HepG2 (cell line): ENCODE data around the gene PRKCE. TPM values are rescaled to one million over a fixed set of nuclear protein-coding genes. Genes with fewer than 3 reads are reported as not detected.
"Not testable (repeated sequence)": the region's sequence is repeated elsewhere in the genome, so short reads cannot be mapped to it uniquely, and the experiment has no call there.

Source experiments
- ATAC-seq: fragments of 200-7000 bp; cut with Tn5 transposase; 3 replicates; pipeline ENCODE4 v1.9.1; 2020; ENCODE audit warnings: mild to moderate bottlenecking, moderate library complexity
- BruUV-seq: library from RNA; stranded (reverse); fragments of 400-500 nt; replicated peaks from 2 replicates; lab custom pipeline; 2021; lab: Mats Ljungman, UMichigan
- CTCF ChIA-PET: fragments of 300-600 bp; formaldehyde crosslinking; extraction: SDS; loops from one replicate; lab custom pipeline; 2021; ENCODE audit warnings: low total read pairs, inconsistent platforms, low intra/inter-chr PET ratio; lab: Yijun Ruan, JAX
- POLR2A ChIA-PET: fragments of 350-600 bp; sonication (Branson Sonifier 250); formaldehyde crosslinking; loops from one replicate; lab custom pipeline; 2020; ENCODE audit warnings: antibody characterized with exemption, inconsistent platforms; lab: Yijun Ruan, JAX
- DNase-seq: peaks from one replicate; pipeline ENCODE4 v3.0.0-alpha.2; 2015; ENCODE audit warnings: low spot score
- FAIRE-seq: peaks from 3 replicates; lab custom pipeline; 2011; peaks lifted over from hg19 to GRCh38; lab: Jason Lieb, UNC
- H2AFZ ChIP-seq: one replicate; pipeline ENCODE4 v1.6.1; 2011; ENCODE audit warnings: low read length, inconsistent platforms
- H3K27ac ChIP-seq: fragments of 300-600 bp; 3 replicates; pipeline ENCODE4 v1.8.0; 2011; ENCODE audit warnings: mixed run types, mild to moderate bottlenecking, mixed read lengths, low read length, inconsistent platforms; ENCODE audit not compliant: insufficient read depth; ENCODE audit errors: extremely low read length
- H3K27me3 ChIP-seq, 2 experiments: fragments of 200-600 bp in 1 of 2; 2 replicates in 1 of 2; 3 replicates in 1 of 2; pipeline versions ENCODE4 v1.6.0 to v1.8.0; 2011; ENCODE audit warnings: low read length in 2 of 2, mild to moderate bottlenecking in 2 of 2, moderate library complexity in 2 of 2, inconsistent platforms in 1 of 2; ENCODE audit not compliant: insufficient read depth in 2 of 2, control insufficient read depth in 1 of 2
- H3K36me3 ChIP-seq, 2 experiments: fragments of 200-600 bp in 1 of 2; replicated peaks in 1 of 2; 2 replicates in 1 of 2; 3 replicates in 1 of 2; pipeline versions ENCODE4 v1.5.1 to v1.8.0; 2011; ENCODE audit warnings: low read length in 2 of 2, inconsistent platforms in 1 of 2; ENCODE audit not compliant: insufficient read depth in 2 of 2, control insufficient read depth in 1 of 2
- H3K4me1 ChIP-seq: 2 replicates; pipeline ENCODE4 v1.5.1; 2012; ENCODE audit warnings: low read length, inconsistent platforms; ENCODE audit not compliant: insufficient read depth
- H3K4me2 ChIP-seq: 2 replicates; pipeline ENCODE4 v1.6.0; 2011; ENCODE audit warnings: low read depth, low read length, inconsistent platforms
- H3K4me3 ChIP-seq, 3 experiments: fragments of 200-600 bp in 1 of 3; sonication (generic), shearing (Covaris generic) in 1 of 3; replicated peaks in 1 of 3; 2 replicates each; pipeline ENCODE4 v1.5.1; 2011 to 2016; ENCODE audit warnings: low read length in 3 of 3, inconsistent platforms in 2 of 3, low read depth in 2 of 3, mild to moderate bottlenecking in 2 of 3, control low read depth in 1 of 3, mixed read lengths in 1 of 3; ENCODE audit not compliant: insufficient read depth in 1 of 3
- H3K79me2 ChIP-seq: one replicate; pipeline ENCODE4 v1.6.1; 2011; ENCODE audit warnings: low read length, inconsistent platforms; ENCODE audit not compliant: insufficient read depth
- H3K9ac ChIP-seq: 2 replicates; pipeline ENCODE4 v1.6.0; 2011; ENCODE audit warnings: mild to moderate bottlenecking, low read depth, low read length, inconsistent platforms; ENCODE audit not compliant: insufficient read depth
- H3K9me3 ChIP-seq: 2 replicates; pipeline ENCODE4 v1.5.1; 2012; ENCODE audit warnings: mild to moderate bottlenecking, low read length
- H4K20me1 ChIP-seq: 2 replicates; pipeline ENCODE4 v1.6.0; 2011; ENCODE audit warnings: inconsistent platforms, mild to moderate bottlenecking, low read length, moderate library complexity; ENCODE audit not compliant: insufficient read depth
- ATF1 ChIP-seq: IDR thresholded peaks from 2 replicates; pipeline ENCODE4 v1.6.1; 2016; ENCODE audit warnings: mild to moderate bottlenecking, control low read depth
- GATA4 ChIP-seq: sonication (generic); IDR thresholded peaks from 2 replicates; pipeline ENCODE4 v1.6.1; 2016; ENCODE audit warnings: antibody characterized with exemption, low read depth, borderline replicate concordance
- KDM4B ChIP-seq: sonication (generic); formaldehyde crosslinking; IDR thresholded peaks from 2 replicates; pipeline ENCODE4 v1.4.0; 2020; ENCODE audit warnings: missing genetic modification reagents
- ZGPAT ChIP-seq: IDR thresholded peaks from 2 replicates; pipeline ENCODE4 v1.6.1; 2016; ENCODE audit warnings: mild to moderate bottlenecking
- ZNF225 ChIP-seq: sonication (generic); formaldehyde crosslinking; IDR thresholded peaks from 2 replicates; pipeline ENCODE4 v1.4.0; 2020; ENCODE audit warnings: mild to moderate bottlenecking, missing genetic modification reagents
- ZNF512 ChIP-seq: sonication (generic); formaldehyde crosslinking; IDR thresholded peaks from 2 replicates; pipeline ENCODE4 v1.4.0; 2020; ENCODE audit warnings: mild to moderate bottlenecking, missing genetic modification reagents
- WGBS: methylation state at CpG from one replicate; pipeline ENCODE4 v1.1.6; 2017; ENCODE audit warnings: low lambda C conversion rate; 5-methylcytosine and 5-hydroxymethylcytosine counted together
- in situ Hi-C: cut with HindIII; loops from 2 replicates; pipeline ENCODE4 v1.10.0; 2017; ENCODE audit warnings: low pct_unique_long_range_greater_than_20kb; ENCODE audit not compliant: extremely low pct_ligation_motif_present
- intact Hi-C: fragments of 100-400 bp; cut with micrococcal nuclease; formaldehyde crosslinking; loops from one replicate; pipeline ENCODE4 v1.10.0; 2022; ENCODE audit not compliant: unreplicated experiment
- polyA plus RNA-seq, 8 experiments: library from polyadenylated mRNA; depleted of rRNA in 3 of 8; stranded (reverse) in 7 of 8; unstranded in 1 of 8; fragments of >200 nt; fragmentation: Illumina TruSeq in 4 of 8; extraction: Trizol in 4 of 8; gene quantifications; 2 replicates each; pipeline versions ENCODE4 v1.2.1 to v1.2.3, GENCODE V29; 2011 to 2016; ENCODE audit warnings: low read depth in 4 of 8, missing spikeins in 1 of 8, mixed read lengths in 1 of 8; ENCODE audit not compliant: insufficient read depth in 1 of 8
- total RNA-seq, 5 experiments: library from RNA; depleted of rRNA; stranded (reverse); fragments of >200 nt; fragmentation: Illumina TruSeq; extraction: Trizol; gene quantifications; 2 replicates each; pipeline ENCODE4 v1.2.3, GENCODE V29; 2016; ENCODE audit warnings: low read depth in 1 of 5

The PRKCE gene
- total and polyA plus RNA-seq, 2 of the 13 experiments (the other 11 are each of a cell fraction or from before 2014, with no cell fraction given), result 1.0 to 3.9 TPM

GRCh38 chr2:46202987-46203386 is 551.5 kb downstream of the PRKCE start (continued):
- TF ChIP-seq ZNF512 (CRISPR knock-in tag) (no peak), ZNF225 (no peak), ZGPAT (CRISPR knock-in tag) (no peak), GATA4 (no peak), KDM4B (CRISPR knock-in tag) (no peak), ATF1 (CRISPR knock-in tag) (no peak)

DNA sequence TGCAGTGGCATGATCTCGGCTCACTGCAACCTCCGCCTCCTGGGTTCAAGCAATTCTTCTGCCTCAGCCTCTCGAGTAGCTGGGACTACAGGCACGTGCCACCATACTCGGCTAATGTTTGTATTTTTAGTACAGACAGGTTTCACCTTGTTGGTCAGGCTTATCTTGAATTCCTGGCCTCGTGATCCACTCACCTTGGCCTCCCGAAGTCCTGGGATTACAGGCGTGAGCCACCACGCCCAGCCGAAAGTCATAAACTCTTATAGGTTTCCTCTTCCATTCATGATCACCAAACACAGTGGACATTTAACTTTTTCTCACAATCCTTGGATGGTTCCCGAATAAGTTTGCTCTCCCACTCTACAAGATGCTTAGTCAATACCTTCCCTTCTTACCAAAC is 552.2 kb downstream of the PRKCE start:
- H2AFZ ChIP-seq, H3K4me3 ChIP-seq, H3K79me2 ChIP-seq, H4K20me1 ChIP-seq, H3K4me2 ChIP-seq, BruUV-seq, FAIRE-seq, ATAC-seq, CTCF ChIA-PET, H3K9me3 ChIP-seq, in situ Hi-C loops, H3K36me3 ChIP-seq, H3K27ac ChIP-seq, POLR2A ChIA-PET, H3K9ac ChIP-seq, H3K4me1 ChIP-seq, DNase-seq, intact Hi-C loops: not testable (repeated sequence)
- WGBS, result 29% methylated on average over 11 of the region's 11 CpGs
- peaks cover 0 to 36% of the 10 kb centered on the region in 2 experiments; a peak in 3 of 5 replicates for H3K27me3 ChIP-seq
